ENCODE results near the gene ANKRD53.

The ANKRD53 gene

GRCh38 chr2:70967189-70967588, 11.2 kb upstream of the ANKRD53 start:
- no peak for DNase-seq

GRCh38 chr2:70974592-70974991, 3.8 kb upstream of the ANKRD53 start:
- DNase-seq: no peak

- no peak for DNase-seq
These were observed 3.2 kb upstream of the ANKRD53 start for GRCh38 chr2:70975237-70975636.

GRCh38 chr2:70977605-70978205, 725 bp upstream of the ANKRD53 start:
- no peak for DNase-seq

- DNase-seq: no peak
These were observed 704 bp downstream of the ANKRD53 start for GRCh38 chr2:70979180-70979488.

- DNase-seq: no peak
These were observed 1.2 kb downstream of the ANKRD53 start for GRCh38 chr2:70979626-70980025.

- DNase-seq: no peak
These were observed 3.0 kb downstream of the ANKRD53 start for GRCh38 chr2:70981421-70981820.

- DNase-seq: no peak
These were observed 3.7 kb downstream of the ANKRD53 start for GRCh38 chr2:70981866-70982810.

GRCh38 chr2:70982971-70983370, 4.5 kb downstream of the ANKRD53 start:
- no peak for DNase-seq

- DNase-seq: no peak
These were observed 5.2 kb downstream of the ANKRD53 start for GRCh38 chr2:70983506-70984227.

GRCh38 chr2:70984228-70984575, 5.8 kb downstream of the ANKRD53 start:
- no peak for DNase-seq

GRCh38 chr2:70984576-70985282, 6.3 kb downstream of the ANKRD53 start:
- DNase-seq: peak; percentile 81

- no peak for DNase-seq
These were observed 6.9 kb downstream of the ANKRD53 start for GRCh38 chr2:70985283-70985688.

GRCh38 chr2:70985956-70986355, 7.5 kb downstream of the ANKRD53 start:
- no peak for DNase-seq

GRCh38 chr2:70986499-70987189, 8.2 kb downstream of the ANKRD53 start:
- no peak for DNase-seq

GRCh38 chr2:70987386-70987785, 9.0 kb downstream of the ANKRD53 start:
- no peak for DNase-seq

- no peak for DNase-seq
These were observed 9.7 kb downstream of the ANKRD53 start for GRCh38 chr2:70988151-70988550.

GRCh38 chr2:70988726-70989648, 10.6 kb downstream of the ANKRD53 start:
- no peak for DNase-seq

- no peak for DNase-seq
These were observed 11.8 kb downstream of the ANKRD53 start for GRCh38 chr2:70990216-70990615.

- no peak for DNase-seq
These were observed 12.7 kb downstream of the ANKRD53 start for GRCh38 chr2:70991142-70991541.

- DNase-seq: no peak
These were observed 13.3 kb downstream of the ANKRD53 start for GRCh38 chr2:70991742-70992141.
